H1 (cell line): Measurements from ENCODE around the gene PLCB4. TPM values are rescaled to one million over a fixed set of nuclear protein-coding genes. Genes with fewer than 3 reads are reported as not detected.

Experiments
- HDAC2 ChIP-seq, 2 experiments: fragments of 300-600 bp in 1 of 2; sonication (generic) in 1 of 2; IDR thresholded peaks; 2 replicates each; pipeline ENCODE4 v1.6.1; 2011 to 2012; ENCODE audit warnings: low read depth in 2 of 2, low read length in 2 of 2, mild to moderate bottlenecking in 2 of 2, moderate library complexity in 2 of 2, borderline replicate concordance in 1 of 2, inconsistent platforms in 1 of 2
- MAFK ChIP-seq: IDR thresholded peaks from 2 replicates; pipeline ENCODE4 v1.6.1; 2012; ENCODE audit warnings: low read depth, mild to moderate bottlenecking, improper control_type of control experiment, low read length
- PHF8 ChIP-seq: fragments of 200-600 bp; sonication (generic); conservative IDR thresholded peaks from 2 replicates; pipeline ENCODE4 v1.7.1; 2012; ENCODE audit warnings: low read depth, mild to moderate bottlenecking, inconsistent platforms, low read length, moderate library complexity
- SIX5 ChIP-seq: IDR thresholded peaks from 2 replicates; pipeline ENCODE4 v1.6.1; 2011; ENCODE audit warnings: mild to moderate bottlenecking, low read depth, low read length
- SP1 ChIP-seq: IDR thresholded peaks from 2 replicates; pipeline ENCODE4 v1.6.1; 2011; ENCODE audit warnings: low read depth, low read length
- SRF ChIP-seq: IDR thresholded peaks from 2 replicates; pipeline ENCODE4 v1.6.1; 2011; ENCODE audit warnings: mild to moderate bottlenecking, low read depth, low read length, moderate library complexity
- TAF7 ChIP-seq: optimal IDR thresholded peaks from 2 replicates; pipeline ENCODE3; 2011; ENCODE audit warnings: low read depth, mild to moderate bottlenecking, inconsistent platforms, low read length, moderate library complexity, borderline replicate concordance
- polyA plus RNA-seq, 7 experiments: library from polyadenylated mRNA; depleted of rRNA in 3 of 7; stranded (reverse) in 5 of 7; unstranded in 2 of 7; fragments of >200 nt in 5 of 7; fragments of 200-250 nt in 2 of 7; gene quantifications; 1 replicate in 5 of 7; 2 replicates in 1 of 7; 4 replicates in 1 of 7; pipeline versions ENCODE4 v1.2.1 to v1.2.3, GENCODE V29; 2011 to 2013; ENCODE audit warnings: missing spikeins in 2 of 7, mixed read lengths in 2 of 7
- total RNA-seq: library from RNA; stranded (reverse); fragmentation: NEBNext Ultra II Directional; extraction: Animal tissue kit (Norgen Biotek cat#: 25700); gene quantifications from 2 replicates; pipeline ENCODE4 v1.2.1, GENCODE V29; 2021
- TF ChIP-seq, protein P1 (sequence below): IDR thresholded peaks from 2 replicates; pipeline ENCODE4 v1.6.1; 2012; ENCODE audit warnings: inconsistent platforms

The PLCB4 gene
- total and polyA plus RNA-seq, 2 of the 8 experiments (the other 6 are each of a cell fraction or from before 2014, with no cell fraction given): 3.2 to 14.1 TPM

- TF ChIP-seq SIX5 (no peak), PHF8 (no peak), HDAC2 (IDR thresholded peaks at IDR 0.05; ENCODE audit: borderline replicate concordance in 1 of 2, low read depth in 2 of 2, low read length in 2 of 2) (no peak), SRF (no peak), SP1 (no peak), MAFK (no peak), TAF7 (no peak)
- TF ChIP-seq, protein P1, sequence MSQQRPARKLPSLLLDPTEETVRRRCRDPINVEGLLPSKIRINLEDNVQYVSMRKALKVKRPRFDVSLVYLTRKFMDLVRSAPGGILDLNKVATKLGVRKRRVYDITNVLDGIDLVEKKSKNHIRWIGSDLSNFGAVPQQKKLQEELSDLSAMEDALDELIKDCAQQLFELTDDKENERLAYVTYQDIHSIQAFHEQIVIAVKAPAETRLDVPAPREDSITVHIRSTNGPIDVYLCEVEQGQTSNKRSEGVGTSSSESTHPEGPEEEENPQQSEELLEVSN: no peak
- TF ChIP-seq, all 59 proteins: peak for 0
These were observed 200.5 kb downstream of the PLCB4 start (continued) for GRCh38 chr20:9269280-9269971.
